ENCODE data around the gene DBR1.
"Not testable (repeated sequence)": the region's sequence is repeated elsewhere in the genome, so short reads cannot be mapped to it uniquely, and the experiment has no call there.

DBR1 gene

DNA sequence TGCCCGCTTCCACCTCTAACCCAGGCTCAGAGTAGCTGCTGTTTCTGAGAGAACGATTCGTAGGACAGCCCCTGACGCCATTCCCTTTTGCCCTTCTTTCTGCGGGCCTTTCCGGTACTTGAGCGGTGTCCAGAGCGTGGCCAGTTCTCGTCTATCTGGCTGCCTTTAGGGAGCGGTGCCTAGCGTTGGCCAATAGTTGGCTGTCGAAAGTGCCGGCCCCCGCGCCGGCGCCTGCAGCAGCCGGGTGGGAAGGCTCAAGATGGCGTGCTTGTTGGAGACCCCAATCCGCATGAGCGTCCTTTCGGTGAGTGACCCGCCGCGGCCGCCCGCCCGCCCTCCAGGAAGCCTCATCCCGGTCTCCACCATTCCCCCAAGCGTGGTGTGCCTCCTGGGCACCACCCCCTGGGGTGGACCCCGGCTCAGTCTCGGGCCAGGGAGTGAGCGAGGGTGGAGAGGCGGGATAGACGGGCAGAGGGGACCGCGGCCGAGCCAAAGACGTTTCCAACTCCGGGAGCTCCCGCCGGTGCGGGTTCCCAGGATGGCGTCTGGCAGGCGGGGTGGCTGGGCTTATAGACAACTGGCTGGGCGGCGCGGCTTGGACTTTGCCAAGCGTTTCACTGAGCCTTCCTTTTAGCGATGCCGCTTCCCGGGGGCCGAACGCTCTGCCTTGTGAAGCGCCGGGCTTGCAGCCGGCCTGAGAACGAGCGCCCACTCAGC lies 12.7 kb upstream of the DBR1 start, which contains the start of gene ARMC8:
ARMC8 (plus strand) TSS at position 6 of the 717 bp plus-strand sequence; CDS start at position 260, 254 bp downstream.
- in situ Hi-C loops (cut with HindIII; ENCODE audit: low sequenced_read_pairs) = no loop called here

DNA sequence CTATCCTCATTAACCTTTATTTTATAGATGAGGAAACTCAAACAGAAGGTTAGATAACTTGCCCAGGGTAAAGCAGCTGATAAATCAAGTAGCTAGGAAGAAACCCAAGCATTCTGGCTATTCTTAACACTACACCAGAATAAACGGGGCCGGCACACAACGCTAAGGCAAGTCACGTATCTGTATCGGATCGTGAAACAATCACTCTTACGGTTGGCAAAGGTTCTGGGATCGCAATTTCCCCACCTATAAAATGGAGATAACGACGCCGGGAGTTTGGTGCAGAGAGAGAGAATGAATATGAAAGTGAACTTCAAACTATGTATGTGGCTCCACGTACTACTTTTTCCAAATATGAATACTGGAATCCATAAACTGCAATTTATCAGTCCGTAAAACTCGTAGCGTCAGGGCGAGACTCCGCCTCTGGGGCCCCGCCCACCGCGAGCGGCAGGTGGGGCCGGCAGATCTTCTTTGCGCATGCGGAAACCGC lies 12.1 kb upstream of the DBR1 start:
- in situ Hi-C loops (cut with HindIII; ENCODE audit: low sequenced_read_pairs) = no loop called here

DNA sequence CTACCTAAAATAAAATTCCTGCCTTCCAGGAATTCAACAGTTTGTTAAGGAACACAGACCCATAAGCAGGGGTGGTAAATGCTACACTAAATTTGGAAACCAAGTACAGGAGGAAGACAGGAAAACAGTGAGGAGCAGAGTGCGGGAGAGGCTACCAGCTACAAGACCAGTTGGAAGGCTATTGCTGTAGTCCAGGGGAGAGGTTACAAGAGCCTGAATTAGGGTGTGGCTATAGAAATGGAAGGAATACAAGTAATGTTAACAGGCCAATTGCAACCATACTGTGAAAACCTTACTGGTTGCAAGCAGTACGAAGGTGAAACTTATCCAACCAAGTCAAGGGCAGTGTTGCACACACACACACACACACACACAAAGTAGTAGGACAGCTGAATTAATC lies 11.5 kb upstream of the DBR1 start:
- in situ Hi-C loops (cut with HindIII; ENCODE audit: low sequenced_read_pairs) = no loop called here

DNA sequence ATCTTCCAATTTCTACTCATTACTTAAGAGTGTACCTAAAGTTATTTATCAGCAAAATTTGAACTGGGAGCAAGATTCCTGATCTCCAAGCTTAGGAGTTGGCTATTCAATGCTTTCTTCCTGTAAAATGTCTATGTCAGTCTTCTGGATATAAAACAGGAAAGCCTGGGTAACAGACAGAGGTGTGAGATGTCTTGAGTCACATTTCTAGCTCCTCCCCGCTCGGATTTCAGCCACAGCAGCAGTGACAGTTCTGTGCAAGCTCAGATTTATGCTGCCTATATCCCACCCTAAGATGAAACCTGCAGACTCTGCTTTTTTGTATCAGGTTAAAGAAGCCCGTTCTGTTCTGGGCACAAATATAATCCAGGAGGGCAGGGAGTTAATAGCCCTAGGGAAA lies 10.3 kb upstream of the DBR1 start:
- in situ Hi-C loops (cut with HindIII; ENCODE audit: low sequenced_read_pairs) = no loop called here

DNA sequence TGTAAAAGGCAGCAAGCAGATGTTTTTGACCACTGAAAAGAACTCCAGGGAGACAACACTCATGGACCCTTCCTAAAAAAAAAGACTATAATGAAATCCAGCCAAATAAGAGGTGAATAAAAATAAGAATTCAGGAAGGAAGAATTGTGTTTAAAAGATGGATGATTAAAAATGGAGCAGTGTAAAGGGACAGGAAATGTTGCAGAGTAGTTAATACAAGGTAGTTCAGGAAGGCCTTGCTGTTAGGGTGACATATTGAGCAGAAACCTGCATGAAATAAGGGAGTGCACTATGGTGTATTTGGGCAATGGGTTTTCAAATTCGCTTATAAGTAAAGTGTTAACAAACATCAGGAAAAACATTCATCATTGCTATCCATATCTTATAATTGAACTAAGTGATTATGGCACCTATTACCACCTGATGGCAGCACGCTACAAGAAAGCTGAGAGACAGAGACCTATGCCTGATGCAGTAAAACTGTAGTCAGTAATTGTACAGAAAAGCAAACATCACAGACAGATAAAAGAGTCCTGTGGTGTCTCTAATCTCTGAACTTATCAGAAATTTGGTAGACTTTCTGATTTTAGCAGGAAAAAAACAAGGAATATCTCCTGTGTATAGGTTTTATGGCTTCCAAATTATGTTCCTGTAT lies 5.8 kb upstream of the DBR1 start:
- in situ Hi-C loops (cut with HindIII; ENCODE audit: low sequenced_read_pairs) = no loop called here

DNA sequence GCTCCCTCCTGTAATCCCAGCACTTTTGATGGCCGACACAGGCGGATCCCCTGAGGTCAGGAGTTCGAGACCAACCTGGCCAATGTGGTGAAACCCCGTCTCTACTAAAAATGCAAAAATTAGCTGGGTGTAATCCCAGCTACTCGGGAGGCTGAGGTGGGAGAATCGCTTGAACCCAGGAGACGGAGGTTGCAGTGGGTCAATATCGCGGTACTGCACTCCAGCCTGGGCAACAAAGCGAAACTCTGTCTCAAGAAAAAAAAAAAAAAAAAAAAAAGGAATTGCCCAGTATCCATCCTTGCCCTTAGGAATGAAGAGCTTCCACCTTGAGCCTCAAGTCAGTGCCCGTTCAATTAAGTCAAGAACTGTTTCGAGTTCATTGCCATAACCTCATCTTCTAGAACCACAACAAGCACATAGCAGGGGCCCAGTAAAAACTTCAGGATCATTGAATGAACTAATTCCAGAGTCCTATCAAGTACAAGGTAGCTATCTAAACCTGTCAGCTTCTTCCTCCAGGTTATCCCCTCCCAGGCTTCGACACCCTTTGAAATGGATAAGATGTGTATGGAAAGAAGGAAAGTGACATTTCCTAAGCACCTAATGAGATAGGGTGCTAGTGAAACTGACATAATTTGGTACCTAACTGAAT lies 826 bp downstream of the DBR1 start:
- in situ Hi-C loops (cut with HindIII; ENCODE audit: low sequenced_read_pairs) = no loop called here

DNA sequence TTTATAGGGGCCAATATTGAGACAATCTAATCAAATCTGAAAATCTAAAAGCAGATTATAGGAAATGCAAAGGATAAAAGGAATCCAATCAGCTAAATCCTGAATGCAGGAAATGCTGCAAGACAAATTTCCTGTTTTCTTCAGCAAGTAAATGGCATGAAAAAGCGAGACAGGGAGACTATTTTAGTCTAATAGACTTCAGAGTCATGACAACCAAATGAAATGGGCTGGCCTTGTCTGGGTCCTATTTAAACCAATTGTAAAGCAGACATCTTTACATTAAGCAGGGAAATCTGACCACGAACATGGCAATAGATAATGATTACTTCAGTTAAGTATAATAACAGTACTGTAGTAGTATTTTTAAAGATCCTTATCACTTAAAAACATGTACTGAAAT lies 2.1 kb downstream of the DBR1 start:
- in situ Hi-C loops (cut with HindIII; ENCODE audit: low sequenced_read_pairs) = no loop called here

DNA sequence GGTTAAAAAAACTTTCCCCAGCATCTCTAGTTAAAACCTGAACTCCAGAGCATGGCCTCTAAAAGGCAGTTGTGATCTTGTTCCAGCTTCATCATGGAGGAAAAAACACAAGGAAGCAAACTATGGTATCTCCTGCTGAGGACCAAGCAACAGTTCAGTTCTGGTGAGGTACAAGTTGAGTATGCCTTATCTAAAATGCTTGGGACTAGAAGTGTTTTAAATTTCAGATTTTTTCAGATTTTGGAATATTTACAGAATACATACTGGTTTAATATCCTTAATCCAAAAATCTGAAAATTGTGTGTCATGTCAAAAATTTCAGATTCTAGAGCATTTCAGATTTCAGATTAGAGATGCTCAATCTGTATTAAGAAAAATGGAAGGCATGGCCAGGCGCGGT lies 9.7 kb downstream of the DBR1 start:
- in situ Hi-C loops (cut with HindIII; ENCODE audit: low sequenced_read_pairs) = no loop called here

DNA sequence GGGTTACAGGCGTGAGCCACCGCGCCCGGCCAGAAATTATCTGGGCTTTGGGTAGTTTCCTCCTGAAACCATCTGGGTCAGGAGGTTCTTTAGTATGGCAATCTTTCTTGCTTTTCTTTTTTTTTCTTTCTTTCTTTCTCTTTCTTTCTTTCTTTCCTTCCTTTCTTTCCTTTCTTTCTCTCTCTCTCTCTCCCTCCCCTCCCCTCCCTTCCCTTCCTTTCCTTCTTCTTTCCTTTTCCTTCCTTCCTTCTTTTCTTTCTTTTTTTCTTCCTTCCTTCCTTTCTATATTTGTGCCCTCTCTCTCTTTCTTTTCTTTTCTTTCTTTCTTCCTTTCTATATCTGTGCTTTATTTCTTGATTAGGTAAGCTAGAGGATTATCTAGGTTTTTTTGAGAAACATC lies 17.0 kb downstream of the DBR1 start:
- in situ Hi-C loops (cut with HindIII; ENCODE audit: low sequenced_read_pairs) = no loop called here

DNA sequence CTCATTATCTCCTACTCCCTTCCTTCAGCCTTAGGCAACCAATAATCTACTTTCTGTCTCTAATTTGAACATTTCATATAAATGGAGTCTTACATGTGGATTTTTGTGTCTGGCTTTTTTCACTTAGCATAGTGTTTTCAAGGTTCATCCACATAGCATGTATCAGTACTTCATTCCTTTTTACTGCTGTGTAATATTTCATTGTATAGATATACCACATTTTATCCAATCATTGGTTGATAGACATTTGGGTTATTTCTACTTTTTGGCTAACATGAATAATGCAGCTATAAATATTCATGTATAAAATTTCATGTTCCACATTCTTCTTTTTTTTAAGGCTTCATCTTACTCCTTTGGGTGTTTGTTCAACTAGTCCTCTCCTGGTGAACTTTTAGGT lies 20.2 kb downstream of the DBR1 start:
- in situ Hi-C loops (cut with HindIII; ENCODE audit: low sequenced_read_pairs) = no loop called here

DNA sequence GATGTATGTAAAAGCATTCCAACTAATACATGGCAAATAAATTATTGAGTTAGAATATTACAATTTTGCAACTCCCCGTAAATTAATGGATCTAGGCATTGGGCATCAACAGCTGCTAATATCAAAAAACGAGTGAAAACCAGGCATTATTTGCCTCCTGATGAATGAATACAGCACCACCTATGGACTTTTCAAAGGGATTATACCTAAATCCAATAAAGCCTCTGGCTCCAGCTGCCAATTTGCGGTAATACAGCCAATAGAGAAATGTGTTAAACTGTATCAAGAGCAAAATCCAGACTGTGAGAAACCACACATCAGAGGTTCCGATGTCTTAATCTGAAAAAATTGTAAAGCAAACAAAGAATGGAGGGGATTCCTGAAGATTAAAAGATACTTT lies 26.2 kb downstream of the DBR1 start:
- in situ Hi-C loops (cut with HindIII; ENCODE audit: low sequenced_read_pairs) = no loop called here

DNA sequence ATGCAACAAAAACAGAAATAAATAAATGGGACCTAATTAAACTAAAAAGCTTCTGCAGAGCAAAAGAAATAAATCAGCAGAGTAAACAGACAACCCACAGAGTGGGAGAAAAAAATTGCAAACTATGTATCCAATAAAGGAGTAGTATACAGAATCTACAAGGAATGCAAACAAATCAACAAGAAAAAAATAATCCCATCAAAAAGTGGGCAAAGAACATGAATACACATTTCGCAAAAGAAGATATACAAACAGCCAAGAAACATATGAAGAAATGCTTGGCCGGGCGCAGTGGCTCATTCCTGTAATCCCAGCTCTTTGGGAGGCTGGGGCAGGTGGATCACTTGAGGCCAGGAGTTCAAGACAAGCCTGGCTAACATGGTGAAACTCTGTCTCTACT lies 32.5 kb downstream of the DBR1 start:
- in situ Hi-C loops (cut with HindIII; ENCODE audit: low sequenced_read_pairs) = not testable (repeated sequence)

DNA sequence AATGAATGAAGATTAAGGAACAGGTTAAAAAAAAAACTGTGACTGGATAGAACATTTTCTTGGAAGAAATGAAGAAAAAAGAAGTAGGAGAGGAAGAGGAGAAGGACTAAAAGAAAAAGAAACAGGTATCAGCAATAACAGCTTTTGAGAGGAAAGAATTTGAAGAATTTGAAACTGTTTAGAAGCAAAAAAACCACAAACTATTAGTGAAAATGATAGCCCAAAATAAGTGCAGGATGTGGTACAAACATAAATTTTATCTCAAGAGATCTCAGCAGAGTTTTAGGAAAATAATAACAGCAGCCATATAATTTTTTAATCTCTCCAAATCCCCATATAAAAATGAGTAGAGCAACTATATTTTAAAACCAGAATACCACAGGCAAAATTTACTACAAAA lies 33.8 kb downstream of the DBR1 start:
- in situ Hi-C loops (cut with HindIII; ENCODE audit: low sequenced_read_pairs) = no loop called here

DNA sequence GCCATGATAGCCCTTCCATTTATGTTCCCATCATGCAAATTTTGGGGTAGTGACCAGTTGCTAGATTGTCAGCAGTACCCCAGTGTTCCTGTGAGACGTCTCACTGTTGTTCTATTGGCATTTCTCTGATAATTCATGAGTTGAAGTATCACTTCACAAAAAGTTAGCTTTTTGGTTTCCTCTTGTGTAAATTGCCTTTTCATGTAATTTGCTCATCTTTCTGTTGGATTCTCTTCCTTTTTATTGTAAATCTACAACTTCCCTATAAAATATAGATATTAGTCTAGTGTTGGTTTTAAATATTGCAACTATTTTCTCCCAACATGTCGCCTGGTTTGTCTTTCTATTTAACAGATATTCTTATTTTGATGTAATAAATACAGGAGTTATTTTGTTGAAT lies 35.0 kb downstream of the DBR1 start:
- in situ Hi-C loops (cut with HindIII; ENCODE audit: low sequenced_read_pairs) = no loop called here

DNA sequence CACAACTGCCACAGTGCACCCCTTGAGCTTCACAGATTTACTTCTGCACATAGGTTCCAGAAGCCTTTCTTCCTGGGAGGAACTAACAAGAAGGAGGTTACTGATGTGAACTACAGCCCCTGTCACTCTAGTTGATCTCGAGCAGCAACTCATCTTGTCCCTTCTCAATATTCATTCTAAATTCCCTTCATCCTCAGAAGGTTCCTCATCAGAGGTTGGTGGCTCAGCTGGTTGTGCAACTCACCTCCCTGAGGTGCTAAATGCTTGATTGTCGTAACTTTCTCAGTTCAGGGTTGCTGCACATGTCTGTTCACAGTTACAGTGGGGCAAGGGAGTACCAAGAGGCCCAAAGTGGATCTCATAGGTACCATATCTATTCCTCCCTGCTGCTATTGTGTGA lies 36.9 kb downstream of the DBR1 start:
- in situ Hi-C loops (cut with HindIII; ENCODE audit: low sequenced_read_pairs) = no loop called here

DNA sequence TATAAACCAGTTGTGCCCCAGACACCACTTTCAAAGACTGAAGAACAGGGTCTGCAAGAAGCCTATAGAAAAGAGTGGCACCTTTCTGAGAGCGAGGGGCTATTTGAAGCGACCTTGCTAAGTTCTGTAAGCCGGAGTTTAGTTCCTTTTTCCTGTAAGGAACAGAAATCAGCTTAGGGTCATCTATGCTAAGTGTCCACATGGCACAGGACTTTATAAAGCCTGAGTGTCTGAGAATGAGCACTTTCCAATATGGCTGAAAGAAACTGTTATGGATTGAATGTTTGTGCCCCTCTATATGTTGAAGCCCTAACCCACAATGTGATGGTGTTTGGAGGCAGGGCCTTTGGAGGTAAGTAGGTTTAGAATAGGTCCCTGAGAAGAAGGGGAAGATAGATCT lies 38.5 kb downstream of the DBR1 start:
- in situ Hi-C loops (cut with HindIII; ENCODE audit: low sequenced_read_pairs) = no loop called here

DNA sequence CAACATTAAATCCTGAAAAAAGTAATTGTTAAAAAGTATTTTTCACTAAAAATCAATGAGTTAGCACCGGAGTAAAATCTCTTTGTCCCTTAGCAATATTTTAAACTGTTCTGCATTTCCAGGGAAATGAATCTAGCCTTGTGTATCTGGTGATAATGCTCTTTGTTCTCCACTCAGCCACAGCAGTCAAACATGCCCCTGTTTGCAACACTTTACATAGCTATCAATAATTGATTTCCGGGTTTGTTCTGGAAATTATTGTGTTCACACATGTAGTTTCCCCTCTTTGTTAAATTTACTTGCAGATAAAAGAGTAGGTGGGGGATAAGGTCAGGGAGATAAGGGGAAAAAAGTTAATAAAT lies 38.9 kb downstream of the DBR1 start:
- in situ Hi-C loops (cut with HindIII; ENCODE audit: low sequenced_read_pairs) = no loop called here

DNA sequence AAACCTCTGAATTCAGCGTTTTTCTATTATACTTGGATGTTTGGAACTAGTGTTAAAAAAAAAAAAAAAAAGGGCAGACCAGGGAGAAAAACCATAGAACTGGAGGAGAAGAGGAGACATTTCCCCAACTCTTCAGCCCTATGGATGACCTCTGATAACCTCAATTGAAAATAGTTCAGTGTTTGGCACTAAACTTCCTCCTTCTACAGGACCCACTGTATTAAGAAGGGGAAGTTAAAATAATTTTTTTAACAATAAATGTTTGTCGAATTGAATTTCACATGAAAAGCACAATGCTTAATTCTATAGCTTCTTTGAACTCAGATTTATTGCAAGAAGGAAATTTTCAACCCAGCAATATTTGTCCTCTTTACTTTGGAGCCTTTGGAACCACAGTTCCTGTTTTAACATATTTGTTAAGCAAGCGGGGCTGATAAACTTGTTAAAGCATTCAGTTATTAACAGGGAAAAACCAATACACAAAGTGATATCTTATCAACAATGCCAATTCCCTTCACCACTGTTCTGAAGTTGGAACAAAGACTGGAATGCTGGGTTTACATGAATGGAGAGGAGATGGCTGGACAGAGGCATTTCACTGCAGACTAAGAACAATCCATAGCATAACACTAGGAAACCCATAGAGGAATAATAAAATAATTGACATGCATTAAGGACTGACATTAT lies 39.4 kb downstream of the DBR1 start:
- in situ Hi-C loops (cut with HindIII; ENCODE audit: low sequenced_read_pairs) = no loop called here

DNA sequence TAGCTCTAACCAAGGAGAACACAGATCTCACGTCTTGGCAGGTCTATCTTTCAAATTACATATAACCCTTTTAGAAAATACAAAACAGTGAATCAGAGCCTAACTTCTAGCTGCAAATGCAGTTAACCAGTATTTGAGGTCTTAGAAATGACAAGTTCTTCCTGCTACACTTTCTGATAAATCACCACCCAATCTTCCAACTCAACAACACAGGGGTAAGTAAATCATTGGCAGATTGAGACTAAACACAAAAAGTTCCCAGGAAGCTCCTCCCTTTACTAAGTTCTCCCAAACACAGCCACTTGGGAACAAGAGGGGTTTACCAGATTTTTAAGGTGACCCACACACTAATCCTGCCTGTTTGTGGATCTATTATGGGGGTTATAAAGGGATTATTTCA lies 42.5 kb downstream of the DBR1 start, which contains the start of gene A4GNT:
A4GNT (minus strand) TSS at position 152 of the 400 bp plus-strand sequence. CDS start 1,134 bp downstream, outside the sequence.
- in situ Hi-C loops (cut with HindIII; ENCODE audit: low sequenced_read_pairs) = no loop called here

DNA sequence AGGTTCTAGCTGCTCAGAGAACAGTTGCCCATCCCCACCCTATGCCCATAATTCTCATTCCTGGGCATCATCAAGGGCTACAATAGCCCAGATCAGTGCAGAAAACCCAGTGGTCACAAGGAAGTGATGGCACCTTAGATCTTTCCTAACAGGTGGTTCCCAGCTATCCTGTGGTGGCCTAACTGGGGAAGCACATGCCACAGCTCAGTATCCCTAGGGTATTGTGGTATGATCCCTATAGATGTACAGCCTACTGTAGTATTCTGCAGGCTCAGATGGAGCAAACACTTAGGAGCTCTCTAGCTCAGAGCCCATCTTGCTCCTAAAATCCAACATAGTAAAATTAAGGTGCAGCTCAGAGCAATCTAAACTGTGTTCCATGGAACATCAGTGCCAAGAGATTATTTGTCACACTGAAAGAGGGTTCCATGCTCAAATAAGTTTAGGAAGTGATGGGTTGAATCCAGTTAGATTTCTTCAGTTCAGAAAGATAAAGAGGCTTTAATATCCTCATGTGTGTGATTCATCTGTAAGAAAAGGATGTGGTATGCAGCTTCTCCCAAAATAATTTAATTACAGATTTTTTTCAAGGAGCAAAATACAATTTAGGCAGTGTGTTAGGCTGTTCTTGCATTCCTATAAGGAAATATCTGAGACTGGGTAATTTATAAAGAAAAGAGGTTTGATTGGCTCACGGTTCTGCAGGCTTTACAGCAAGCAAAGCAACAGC lies 46.9 kb downstream of the DBR1 start:
- in situ Hi-C loops (cut with HindIII; ENCODE audit: low sequenced_read_pairs) = no loop called here

Data from DLD1 (cell line).